ENCODE results near the gene FCRL6.
A peak's percentile ranks its signal among the peaks of the same experiment; 100 is the strongest.

FCRL6 gene

GRCh38 chr1:159854116-159854692, 52.0 kb downstream of the FCRL6 start:
- Histone ChIP-seq H3K36me3 (ENCODE audit: control insufficient read depth in 2 of 2, insufficient read depth in 1 of 2, low read length in 2 of 2) (no peaks in the 10 kb centered on the region), H3K4me1 (ENCODE audit: control insufficient read depth, insufficient read depth, low read length) (0 out of 2 replicates have a peak, but pooled peaks cover 4% of the 10 kb centered on the region), H3K27ac (ENCODE audit: extremely low read depth, low read depth, low read length) (no peak overlapping the region; the same call in 1 of the 2 replicates), H3K9me3 (ENCODE audit: control insufficient read depth, insufficient read depth, low read depth, low read length) (no peaks in the 10 kb centered on the region), H3K4me3 (ENCODE audit: low read depth, low read length) (peak overlapping the region; percentile 30)
- CTCF ChIA-PET, result interaction anchor here (0.6 to 1.7 kb wide), 8 partner anchors 11 to 92 kb away, joined by 3 to 5 read pairs (median 3); no protein-coding TSS in a partner anchor
- POLR2A ChIA-PET, result interaction anchor here (0.8 to 1.3 kb wide), 3 partner anchors 13 to 68 kb away, joined by 3 to 5 read pairs (median 5); no protein-coding TSS in a partner anchor
- TF ChIP-seq KLF9 (tag by site-specific recombination; IDR thresholded peaks at IDR 0.05; ENCODE audit: low read depth) (peak; percentile 91), ZNF830 (tag by site-specific recombination; IDR thresholded peaks at IDR 0.05; ENCODE audit: low read depth) (no peak), ZNF488 (tag by site-specific recombination; IDR thresholded peaks at IDR 0.05) (no peak), WT1 (tag by site-specific recombination; IDR thresholded peaks at IDR 0.05) (peak; percentile 60; the same call in 1 of the 2 replicates), ZNF202 (tag by site-specific recombination; IDR thresholded peaks at IDR 0.05; ENCODE audit: borderline replicate concordance) (no peak), ZNF366 (tag by site-specific recombination; conservative IDR thresholded peaks at IDR 0.05) (peak; percentile 65; the same call in 1 of the 2 replicates), ZNF777 (tag by site-specific recombination; IDR thresholded peaks at IDR 0.05; ENCODE audit: borderline replicate concordance) (peak; percentile 91), SP3 (tag by site-specific recombination; IDR thresholded peaks at IDR 0.05) (peak; percentile 88), ZFHX2 (tag by site-specific recombination; conservative IDR thresholded peaks at IDR 0.05) (peak; percentile 87), SP2 (tag by site-specific recombination; IDR thresholded peaks at IDR 0.05) (peak; percentile 67), ZNF133 (tag by site-specific recombination; IDR thresholded peaks at IDR 0.05) (no peak), ZSCAN23 (tag by site-specific recombination; IDR thresholded peaks at IDR 0.05) (no peak), ZNF521 (tag by site-specific recombination; IDR thresholded peaks at IDR 0.05) (no peak), ZBTB48 (tag by site-specific recombination; IDR thresholded peaks at IDR 0.05) (peak; percentile 77; the same call in 1 of the 2 replicates), ZNF140 (tag by site-specific recombination; IDR thresholded peaks at IDR 0.05) (no peak), KLF8 (tag by site-specific recombination; IDR thresholded peaks at IDR 0.05) (peak; percentile 42; the same call in 1 of the 2 replicates), EGR2 (tag by site-specific recombination; IDR thresholded peaks at IDR 0.05; ENCODE audit: low read depth) (0 out of 2 replicates have a peak, but pooled peaks have one; percentile 58), ZNF335 (tag by site-specific recombination; conservative IDR thresholded peaks at IDR 0.05) (peak; percentile 76), ZNF426 (tag by site-specific recombination; IDR thresholded peaks at IDR 0.05) (no peak)
- TF ChIP-seq, protein P1, sequence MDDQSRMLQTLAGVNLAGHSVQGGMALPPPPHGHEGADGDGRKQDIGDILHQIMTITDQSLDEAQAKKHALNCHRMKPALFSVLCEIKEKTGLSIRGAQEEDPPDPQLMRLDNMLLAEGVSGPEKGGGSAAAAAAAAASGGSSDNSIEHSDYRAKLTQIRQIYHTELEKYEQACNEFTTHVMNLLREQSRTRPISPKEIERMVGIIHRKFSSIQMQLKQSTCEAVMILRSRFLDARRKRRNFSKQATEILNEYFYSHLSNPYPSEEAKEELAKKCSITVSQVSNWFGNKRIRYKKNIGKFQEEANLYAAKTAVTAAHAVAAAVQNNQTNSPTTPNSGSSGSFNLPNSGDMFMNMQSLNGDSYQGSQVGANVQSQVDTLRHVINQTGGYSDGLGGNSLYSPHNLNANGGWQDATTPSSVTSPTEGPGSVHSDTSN (CRISPR knock-in tag; IDR thresholded peaks at IDR 0.05), result 0 out of 2 replicates have a peak, but pooled peaks have one; percentile 11
- TF ChIP-seq, protein P2, sequence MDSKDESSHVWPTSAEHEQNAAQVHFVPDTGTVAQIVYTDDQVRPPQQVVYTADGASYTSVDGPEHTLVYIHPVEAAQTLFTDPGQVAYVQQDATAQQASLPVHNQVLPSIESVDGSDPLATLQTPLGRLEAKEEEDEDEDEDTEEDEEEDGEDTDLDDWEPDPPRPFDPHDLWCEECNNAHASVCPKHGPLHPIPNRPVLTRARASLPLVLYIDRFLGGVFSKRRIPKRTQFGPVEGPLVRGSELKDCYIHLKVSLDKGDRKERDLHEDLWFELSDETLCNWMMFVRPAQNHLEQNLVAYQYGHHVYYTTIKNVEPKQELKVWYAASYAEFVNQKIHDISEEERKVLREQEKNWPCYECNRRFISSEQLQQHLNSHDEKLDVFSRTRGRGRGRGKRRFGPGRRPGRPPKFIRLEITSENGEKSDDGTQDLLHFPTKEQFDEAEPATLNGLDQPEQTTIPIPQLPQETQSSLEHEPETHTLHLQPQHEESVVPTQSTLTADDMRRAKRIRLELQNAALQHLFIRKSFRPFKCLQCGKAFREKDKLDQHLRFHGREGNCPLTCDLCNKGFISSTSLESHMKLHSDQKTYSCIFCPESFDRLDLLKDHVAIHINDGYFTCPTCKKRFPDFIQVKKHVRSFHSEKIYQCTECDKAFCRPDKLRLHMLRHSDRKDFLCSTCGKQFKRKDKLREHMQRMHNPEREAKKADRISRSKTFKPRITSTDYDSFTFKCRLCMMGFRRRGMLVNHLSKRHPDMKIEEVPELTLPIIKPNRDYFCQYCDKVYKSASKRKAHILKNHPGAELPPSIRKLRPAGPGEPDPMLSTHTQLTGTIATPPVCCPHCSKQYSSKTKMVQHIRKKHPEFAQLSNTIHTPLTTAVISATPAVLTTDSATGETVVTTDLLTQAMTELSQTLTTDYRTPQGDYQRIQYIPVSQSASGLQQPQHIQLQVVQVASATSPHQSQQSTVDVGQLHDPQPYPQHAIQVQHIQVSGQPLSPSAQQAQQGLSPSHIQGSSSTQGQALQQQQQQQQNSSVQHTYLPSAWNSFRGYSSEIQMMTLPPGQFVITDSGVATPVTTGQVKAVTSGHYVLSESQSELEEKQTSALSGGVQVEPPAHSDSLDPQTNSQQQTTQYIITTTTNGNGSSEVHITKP (tag by site-specific recombination; IDR thresholded peaks at IDR 0.05), result peak; percentile 46; the same call in 1 of the 2 replicates
- TF ChIP-seq, protein P3, sequence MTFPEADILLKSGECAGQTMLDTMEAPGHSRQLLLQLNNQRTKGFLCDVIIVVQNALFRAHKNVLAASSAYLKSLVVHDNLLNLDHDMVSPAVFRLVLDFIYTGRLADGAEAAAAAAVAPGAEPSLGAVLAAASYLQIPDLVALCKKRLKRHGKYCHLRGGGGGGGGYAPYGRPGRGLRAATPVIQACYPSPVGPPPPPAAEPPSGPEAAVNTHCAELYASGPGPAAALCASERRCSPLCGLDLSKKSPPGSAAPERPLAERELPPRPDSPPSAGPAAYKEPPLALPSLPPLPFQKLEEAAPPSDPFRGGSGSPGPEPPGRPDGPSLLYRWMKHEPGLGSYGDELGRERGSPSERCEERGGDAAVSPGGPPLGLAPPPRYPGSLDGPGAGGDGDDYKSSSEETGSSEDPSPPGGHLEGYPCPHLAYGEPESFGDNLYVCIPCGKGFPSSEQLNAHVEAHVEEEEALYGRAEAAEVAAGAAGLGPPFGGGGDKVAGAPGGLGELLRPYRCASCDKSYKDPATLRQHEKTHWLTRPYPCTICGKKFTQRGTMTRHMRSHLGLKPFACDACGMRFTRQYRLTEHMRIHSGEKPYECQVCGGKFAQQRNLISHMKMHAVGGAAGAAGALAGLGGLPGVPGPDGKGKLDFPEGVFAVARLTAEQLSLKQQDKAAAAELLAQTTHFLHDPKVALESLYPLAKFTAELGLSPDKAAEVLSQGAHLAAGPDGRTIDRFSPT (tag by site-specific recombination; IDR thresholded peaks at IDR 0.05), result peak; percentile 80; the same call in 1 of the 2 replicates
- TF ChIP-seq, protein P4, sequence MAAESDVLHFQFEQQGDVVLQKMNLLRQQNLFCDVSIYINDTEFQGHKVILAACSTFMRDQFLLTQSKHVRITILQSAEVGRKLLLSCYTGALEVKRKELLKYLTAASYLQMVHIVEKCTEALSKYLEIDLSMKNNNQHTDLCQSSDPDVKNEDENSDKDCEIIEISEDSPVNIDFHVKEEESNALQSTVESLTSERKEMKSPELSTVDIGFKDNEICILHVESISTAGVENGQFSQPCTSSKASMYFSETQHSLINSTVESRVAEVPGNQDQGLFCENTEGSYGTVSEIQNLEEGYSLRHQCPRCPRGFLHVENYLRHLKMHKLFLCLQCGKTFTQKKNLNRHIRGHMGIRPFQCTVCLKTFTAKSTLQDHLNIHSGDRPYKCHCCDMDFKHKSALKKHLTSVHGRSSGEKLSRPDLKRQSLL (tag by site-specific recombination; IDR thresholded peaks at IDR 0.05), result 0 out of 2 replicates have a peak, but pooled peaks have one; percentile 7
- TF ChIP-seq, protein P5, sequence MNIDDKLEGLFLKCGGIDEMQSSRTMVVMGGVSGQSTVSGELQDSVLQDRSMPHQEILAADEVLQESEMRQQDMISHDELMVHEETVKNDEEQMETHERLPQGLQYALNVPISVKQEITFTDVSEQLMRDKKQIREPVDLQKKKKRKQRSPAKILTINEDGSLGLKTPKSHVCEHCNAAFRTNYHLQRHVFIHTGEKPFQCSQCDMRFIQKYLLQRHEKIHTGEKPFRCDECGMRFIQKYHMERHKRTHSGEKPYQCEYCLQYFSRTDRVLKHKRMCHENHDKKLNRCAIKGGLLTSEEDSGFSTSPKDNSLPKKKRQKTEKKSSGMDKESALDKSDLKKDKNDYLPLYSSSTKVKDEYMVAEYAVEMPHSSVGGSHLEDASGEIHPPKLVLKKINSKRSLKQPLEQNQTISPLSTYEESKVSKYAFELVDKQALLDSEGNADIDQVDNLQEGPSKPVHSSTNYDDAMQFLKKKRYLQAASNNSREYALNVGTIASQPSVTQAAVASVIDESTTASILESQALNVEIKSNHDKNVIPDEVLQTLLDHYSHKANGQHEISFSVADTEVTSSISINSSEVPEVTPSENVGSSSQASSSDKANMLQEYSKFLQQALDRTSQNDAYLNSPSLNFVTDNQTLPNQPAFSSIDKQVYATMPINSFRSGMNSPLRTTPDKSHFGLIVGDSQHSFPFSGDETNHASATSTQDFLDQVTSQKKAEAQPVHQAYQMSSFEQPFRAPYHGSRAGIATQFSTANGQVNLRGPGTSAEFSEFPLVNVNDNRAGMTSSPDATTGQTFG (tag by site-specific recombination; IDR thresholded peaks at IDR 0.05; ENCODE audit: borderline replicate concordance), result no peak

Measured in HEK293 (cell line).